ENCODE measurements around the gene SENP2.

The SENP2 gene

DNA sequence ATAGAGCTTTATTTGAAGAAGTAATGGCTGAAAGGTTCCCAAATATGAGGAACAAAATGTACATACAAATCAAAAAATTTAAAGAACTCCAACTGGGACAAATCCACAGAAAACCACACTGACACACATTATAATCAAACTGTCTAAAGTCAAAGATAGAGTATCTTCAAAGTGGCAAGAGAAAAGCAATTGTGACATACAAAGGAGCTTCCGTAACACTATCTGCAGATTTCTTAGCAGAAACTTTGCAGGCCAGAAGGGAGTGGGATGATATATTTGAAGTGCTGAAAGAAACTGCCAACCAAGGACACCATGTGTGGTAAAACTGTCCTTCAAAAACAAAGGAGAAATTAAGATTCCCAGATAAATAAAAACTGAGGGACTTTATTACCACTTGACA lies 91.9 kb downstream of the SENP2 start:
- Histone ChIP-seq H3K9ac (ENCODE audit: low read length) (no peak overlapping the region), H3K36me3 (replicated peaks; ENCODE audit: low read depth, low read length) (no peaks in the 10 kb centered on the region), H3K4me2 (ENCODE audit: low read length) (no peak overlapping the region), H3K79me2 (ENCODE audit: low read length) (no peaks in the 10 kb centered on the region), H2AFZ (ENCODE audit: low read depth, low read length) (no peak overlapping the region), H4K20me1 (ENCODE audit: insufficient read depth, low read length) (no peaks in the 10 kb centered on the region), H3K9me3 (ENCODE audit: insufficient read depth, low read length) (no peaks in the 10 kb centered on the region), H3K4me3 (ENCODE audit: low read length) (no peak overlapping the region), H3K27me3 (ENCODE audit: low read depth, low read length) (peaks cover 42% of the 10 kb centered on the region), H3K27ac (ENCODE audit: low read length) (no peak overlapping the region), H3K4me1 (ENCODE audit: low read length) (no peaks in the 10 kb centered on the region)
- TF ChIP-seq EZH2phosphoT487 (IDR thresholded peaks at IDR 0.05; ENCODE audit: low read depth) = no peak
- TF ChIP-seq, protein P1, sequence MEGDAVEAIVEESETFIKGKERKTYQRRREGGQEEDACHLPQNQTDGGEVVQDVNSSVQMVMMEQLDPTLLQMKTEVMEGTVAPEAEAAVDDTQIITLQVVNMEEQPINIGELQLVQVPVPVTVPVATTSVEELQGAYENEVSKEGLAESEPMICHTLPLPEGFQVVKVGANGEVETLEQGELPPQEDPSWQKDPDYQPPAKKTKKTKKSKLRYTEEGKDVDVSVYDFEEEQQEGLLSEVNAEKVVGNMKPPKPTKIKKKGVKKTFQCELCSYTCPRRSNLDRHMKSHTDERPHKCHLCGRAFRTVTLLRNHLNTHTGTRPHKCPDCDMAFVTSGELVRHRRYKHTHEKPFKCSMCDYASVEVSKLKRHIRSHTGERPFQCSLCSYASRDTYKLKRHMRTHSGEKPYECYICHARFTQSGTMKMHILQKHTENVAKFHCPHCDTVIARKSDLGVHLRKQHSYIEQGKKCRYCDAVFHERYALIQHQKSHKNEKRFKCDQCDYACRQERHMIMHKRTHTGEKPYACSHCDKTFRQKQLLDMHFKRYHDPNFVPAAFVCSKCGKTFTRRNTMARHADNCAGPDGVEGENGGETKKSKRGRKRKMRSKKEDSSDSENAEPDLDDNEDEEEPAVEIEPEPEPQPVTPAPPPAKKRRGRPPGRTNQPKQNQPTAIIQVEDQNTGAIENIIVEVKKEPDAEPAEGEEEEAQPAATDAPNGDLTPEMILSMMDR (IDR thresholded peaks at IDR 0.05; ENCODE audit: low read depth, low read length) = no peak

GRCh38 chr3:185680231-185680630 lies 94.1 kb downstream of the SENP2 start:
- Histone ChIP-seq H3K4me1 (ENCODE audit: low read length) (no peaks in the 10 kb centered on the region), H3K4me2 (ENCODE audit: low read length) (no peak overlapping the region), H3K9ac (ENCODE audit: low read length) (no peak overlapping the region), H3K9me3 (ENCODE audit: insufficient read depth, low read length) (no peaks in the 10 kb centered on the region), H2AFZ (ENCODE audit: low read depth, low read length) (no peak overlapping the region), H4K20me1 (ENCODE audit: insufficient read depth, low read length) (no peaks in the 10 kb centered on the region), H3K27ac (ENCODE audit: low read length) (no peak overlapping the region), H3K36me3 (replicated peaks; ENCODE audit: low read depth, low read length) (no peaks in the 10 kb centered on the region), H3K27me3 (ENCODE audit: low read depth, low read length) (peaks cover 29% of the 10 kb centered on the region; the same call in 1 of the 2 replicates), H3K4me3 (ENCODE audit: low read length) (no peak overlapping the region), H3K79me2 (ENCODE audit: low read length) (no peaks in the 10 kb centered on the region)
- TF ChIP-seq, protein P1 (IDR thresholded peaks at IDR 0.05; ENCODE audit: low read depth, low read length) = no peak
- TF ChIP-seq EZH2phosphoT487 (IDR thresholded peaks at IDR 0.05; ENCODE audit: low read depth) = no peak

Measured in OCI-LY3 (cell line).